GM12878 (cell line): Measurements from ENCODE around the gene CPEB1. TPM values are rescaled to one million over a fixed set of nuclear protein-coding genes. Genes with fewer than 3 reads are reported as not detected.
A peak's percentile ranks its signal among the peaks of the same experiment; 100 is the strongest.
"Not testable (repeated sequence)": the region's sequence is repeated elsewhere in the genome, so short reads cannot be mapped to it uniquely, and the experiment has no call there.

Experiments
- ATAC-seq: fragments of 200-7000 bp; cut with Tn5 transposase; 3 replicates; pipeline ENCODE4 v1.9.1; 2020; ENCODE audit warnings: mild to moderate bottlenecking, moderate library complexity
- BruUV-seq: library from RNA; stranded (reverse); fragments of 400-500 nt; replicated peaks from 2 replicates; lab custom pipeline; 2021; lab: Mats Ljungman, UMichigan
- CTCF ChIA-PET: fragments of 300-600 bp; sonication (Branson Sonifier 250); formaldehyde crosslinking; extraction: SDS; loops from one replicate; lab custom pipeline; 2021; ENCODE audit warnings: inconsistent platforms; lab: Yijun Ruan, JAX
- POLR2A ChIA-PET: fragments of 350-600 bp; formaldehyde crosslinking; extraction: SDS; loops from one replicate; lab custom pipeline; 2021; ENCODE audit warnings: inconsistent platforms; lab: Charles Lee
- RAD21 ChIA-PET: fragments of 300-600 bp; sonication (Branson Sonifier 250); formaldehyde crosslinking; loops from one replicate; lab custom pipeline; 2023; ENCODE audit warnings: antibody characterized with exemption; ENCODE audit not compliant: unreplicated experiment; lab: Charles Lee
- SMC1A ChIA-PET: fragments of 300-600 bp; sonication (Branson Sonifier 250); formaldehyde crosslinking; loops from one replicate; lab custom pipeline; 2023; ENCODE audit not compliant: unreplicated experiment, uncharacterized antibody; lab: Charles Lee
- DNase-seq: peaks from one replicate; pipeline ENCODE4 v3.0.0-alpha.2; 2011; ENCODE audit warnings: low read depth, low spot score
- FAIRE-seq: peaks from 3 replicates; lab custom pipeline; 2011; peaks lifted over from hg19 to GRCh38; lab: Jason Lieb, UNC
- H2AFZ ChIP-seq: 2 replicates; pipeline ENCODE4 v1.6.0; 2011; ENCODE audit warnings: low read depth, low read length, control low read depth; ENCODE audit not compliant: control insufficient read depth
- H3K27ac ChIP-seq: 2 replicates; pipeline ENCODE4 v1.5.1; 2011; ENCODE audit warnings: control low read depth; ENCODE audit not compliant: control insufficient read depth, insufficient read depth
- H3K27me3 ChIP-seq, 2 experiments: replicated peaks in 1 of 2; 2 replicates each; pipeline versions ENCODE4 v1.6.0 to v1.6.1; 2011; ENCODE audit warnings: low read length in 1 of 2; ENCODE audit not compliant: control insufficient read depth in 2 of 2, insufficient read depth in 2 of 2
- H3K36me3 ChIP-seq, 2 experiments: 2 replicates each; pipeline ENCODE4 v1.5.1; 2011; ENCODE audit warnings: low read length in 1 of 2; ENCODE audit not compliant: control insufficient read depth in 2 of 2, insufficient read depth in 2 of 2
- H3K4me1 ChIP-seq: 2 replicates; pipeline ENCODE4 v1.6.1; 2011; ENCODE audit warnings: mild to moderate bottlenecking, low read length, moderate library complexity, mixed read lengths; ENCODE audit not compliant: control insufficient read depth, insufficient read depth
- H3K4me2 ChIP-seq: 2 replicates; pipeline ENCODE4 v1.6.0; 2011; ENCODE audit warnings: control low read depth; ENCODE audit not compliant: control insufficient read depth, insufficient read depth
- H3K4me3 ChIP-seq: fragments of 200-600 bp; sonication (generic); 2 replicates; pipeline ENCODE4 v1.5.1; 2016
- H3K79me2 ChIP-seq: 2 replicates; pipeline ENCODE4 v1.6.0; 2011; ENCODE audit warnings: low read length; ENCODE audit not compliant: control insufficient read depth, insufficient read depth
- H3K9ac ChIP-seq: 2 replicates; pipeline ENCODE4 v1.8.0; 2011; ENCODE audit warnings: low read length, control low read depth, mixed read lengths; ENCODE audit not compliant: control insufficient read depth, insufficient read depth
- H3K9me3 ChIP-seq: replicated peaks from 3 replicates; pipeline ENCODE4 v1.5.1; 2011; ENCODE audit warnings: mild to moderate bottlenecking, low read length; ENCODE audit not compliant: control insufficient read depth, insufficient read depth
- H4K20me1 ChIP-seq: 2 replicates; pipeline ENCODE4 v1.6.0; 2011; ENCODE audit not compliant: control insufficient read depth, insufficient read depth
- ASH2L ChIP-seq: fragments of 300-600, 200-600 bp; sonication (generic); IDR thresholded peaks from 2 replicates; pipeline ENCODE4 v1.6.1; 2017; ENCODE audit warnings: low read depth, mild to moderate bottlenecking, borderline replicate concordance
- CEBPB ChIP-seq, 2 experiments: fragments of 150-350 bp in 1 of 2; IDR thresholded peaks; 2 replicates each; pipeline ENCODE4 v1.6.1; 2012 to 2014; ENCODE audit warnings: low read depth in 2 of 2, low read length in 2 of 2, borderline replicate concordance in 1 of 2, inconsistent platforms in 1 of 2
- CHD4 ChIP-seq: fragments of 200-600 bp; sonication (generic); IDR thresholded peaks from 2 replicates; pipeline ENCODE4 v1.6.1; 2016; ENCODE audit warnings: mild to moderate bottlenecking
- ESRRA ChIP-seq: IDR thresholded peaks from 2 replicates; pipeline ENCODE4 v1.6.1; 2012; ENCODE audit warnings: mild to moderate bottlenecking, low read length, improper control_type of control experiment
- HDGF ChIP-seq: fragments of 450-650 bp; IDR thresholded peaks from 2 replicates; pipeline ENCODE4 v1.6.1; 2016; ENCODE audit warnings: antibody characterized with exemption
- SIX5 ChIP-seq: IDR thresholded peaks from 2 replicates; pipeline ENCODE4 v1.6.1; 2011; ENCODE audit warnings: mild to moderate bottlenecking, low read depth, low read length, moderate library complexity; ENCODE audit not compliant: severe bottlenecking
- SMARCA5 ChIP-seq: fragments of 450-650 bp; IDR thresholded peaks from 2 replicates; pipeline ENCODE4 v1.6.1; 2017; ENCODE audit warnings: mild to moderate bottlenecking
- SREBF2 ChIP-seq: IDR thresholded peaks from 2 replicates; pipeline ENCODE4 v1.6.1; 2012; ENCODE audit warnings: mild to moderate bottlenecking, low read length
- TARDBP ChIP-seq: IDR thresholded peaks from 2 replicates; pipeline ENCODE4 v1.6.1; 2016; ENCODE audit warnings: borderline replicate concordance
- YY1 ChIP-seq: IDR thresholded peaks from 2 replicates; pipeline ENCODE4 v1.6.1; 2011; ENCODE audit warnings: low read depth, mild to moderate bottlenecking, low read length
- ZNF217 ChIP-seq: fragments of 450-650 bp; IDR thresholded peaks from 2 replicates; pipeline ENCODE4 v1.6.1; 2017; ENCODE audit warnings: antibody characterized with exemption, mild to moderate bottlenecking
- WGBS: methylation state at CpG from one replicate; pipeline ENCODE4 v1.1.6; 2016; ENCODE audit warnings: low lambda C conversion rate; ENCODE audit not compliant: insufficient replicate concordance, insufficient coverage; ENCODE audit errors: missing lambda C conversion rate; 5-methylcytosine and 5-hydroxymethylcytosine counted together
- in situ Hi-C: fragments of 300-500 bp; cut with MboI; formaldehyde crosslinking; loops from 9 replicates; pipeline ENCODE4 v1.14.3; 2018; ENCODE audit warnings: mixed read lengths
- intact Hi-C: fragments of 100-400 bp; cut with micrococcal nuclease; formaldehyde crosslinking; loops from one replicate; pipeline ENCODE4 v1.14.2; 2022; ENCODE audit not compliant: unreplicated experiment
- polyA plus RNA-seq, 11 experiments: library from polyadenylated mRNA; depleted of rRNA in 4 of 11; unstranded in 6 of 11; stranded (reverse) in 5 of 11; fragments of >200 nt; fragmentation: Nextera tagmentation in 4 of 11; fragmentation: Illumina TruSeq in 1 of 11; extraction: Ambion mirVana in 4 of 11; extraction: Trizol in 1 of 11; gene quantifications; 1 replicate in 1 of 11; 2 replicates in 10 of 11; pipeline versions ENCODE4 v1.2.1 to v1.2.3, GENCODE V29; 2011 to 2016; ENCODE audit warnings: inconsistent platforms in 2 of 11, missing spikeins in 2 of 11, low read depth in 1 of 11
- total RNA-seq, 4 experiments: library from RNA; depleted of rRNA in 3 of 4; stranded (reverse); fragments of >200 nt in 3 of 4; fragmentation: Illumina TruSeq in 1 of 4; extraction: Trizol in 1 of 4; gene quantifications; 2 replicates each; pipeline versions ENCODE4 v1.2.1 to v1.2.3, GENCODE V29; 2013 to 2021
- TF ChIP-seq, protein P1 (sequence below): fragments of 450-650 bp; IDR thresholded peaks from 2 replicates; pipeline ENCODE4 v1.6.1; 2017; ENCODE audit warnings: low read depth, mild to moderate bottlenecking, moderate library complexity
- TF ChIP-seq, protein P2 (sequence below): IDR thresholded peaks from 2 replicates; pipeline ENCODE4 v1.6.1; 2012; ENCODE audit warnings: low read depth, low read length, improper control_type of control experiment
- TF ChIP-seq, protein P3 (sequence below): fragments of 450-650 bp; IDR thresholded peaks from 2 replicates; pipeline ENCODE4 v1.6.1; 2018; ENCODE audit warnings: borderline replicate concordance, mild to moderate bottlenecking; ENCODE audit not compliant: partially characterized antibody

Gene CPEB1
- total and polyA plus RNA-seq, 10 of the 15 experiments (the other 5 are each of a cell fraction or from before 2014, with no cell fraction given): 0.05 to 1.1 (median 0.46) TPM

DNA sequence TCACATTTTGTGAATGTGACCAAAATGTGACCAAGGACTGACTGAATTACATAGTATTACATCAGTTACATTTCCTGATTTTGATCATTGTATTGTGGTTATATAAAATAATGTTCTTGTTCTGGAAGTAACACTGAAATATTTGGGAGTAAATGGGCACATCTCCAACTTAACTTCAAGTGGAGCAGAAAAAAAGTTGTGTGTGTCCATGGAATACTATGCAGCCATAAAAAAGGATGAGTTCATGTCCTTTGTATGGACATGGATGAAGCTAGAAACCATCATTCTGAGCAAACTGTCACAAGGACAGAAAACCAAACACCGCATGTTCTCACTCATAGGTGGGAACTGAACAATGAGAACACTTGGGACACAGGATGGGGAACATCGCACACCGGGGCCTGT is 112.7 kb downstream of the CPEB1 start:
- 97% methylated on average over 3 of the region's 3 CpGs for WGBS
- BruUV-seq, ATAC-seq, FAIRE-seq, in situ Hi-C loops, H3K27ac ChIP-seq, H3K4me3 ChIP-seq, RAD21 ChIA-PET, DNase-seq, H3K27me3 ChIP-seq, H3K4me2 ChIP-seq: not testable (repeated sequence)
- intact Hi-C loops: loop anchor here (10.0 kb wide), 2 partner anchors 300 to 670 kb away; partner anchors contain the start of gene HDGFL3
- H3K36me3 ChIP-seq: peaks cover 27 to 44% of the 10 kb centered on the region in 2 experiments
- TF ChIP-seq ZNF217 (0 out of 2 replicates have a peak, but pooled peaks have one; percentile 33), SMARCA5 (peak; percentile 62; the same call in 1 of the 2 replicates)
- TF ChIP-seq, all 136 proteins: peak for 2; not testable (repeated sequence) for 134
- SMC1A ChIA-PET, H3K9me3 ChIP-seq, H2AFZ ChIP-seq, H3K9ac ChIP-seq, POLR2A ChIA-PET, CTCF ChIA-PET: not testable (repeated sequence)
- Histone ChIP-seq H3K79me2 (peaks cover 34% of the 10 kb centered on the region), H3K4me1 (peaks cover 10% of the 10 kb centered on the region), H4K20me1 (peaks cover 14% of the 10 kb centered on the region)

DNA sequence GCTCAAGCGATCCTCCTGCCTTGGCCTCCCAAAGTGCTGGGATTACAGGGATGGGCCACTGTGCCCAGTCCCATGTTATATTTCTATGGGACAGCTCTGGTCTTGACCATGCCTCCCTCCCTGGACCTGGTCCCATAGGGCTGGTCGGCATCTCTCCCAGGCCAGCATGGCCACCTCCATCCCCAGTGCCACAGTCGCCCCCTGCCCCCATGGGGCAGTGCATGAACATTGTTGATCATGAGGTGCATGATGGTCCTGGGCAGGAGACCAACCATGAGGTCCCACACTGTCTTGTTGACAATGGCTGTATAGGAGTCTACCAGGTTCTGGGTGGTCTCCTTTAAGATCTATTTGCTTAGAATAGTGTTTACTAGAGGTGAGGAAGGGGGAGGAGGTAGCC is 113.4 kb downstream of the CPEB1 start:
- intact Hi-C loops (loop anchor here (10.0 kb wide), 2 partner anchors 301 to 671 kb away; partner anchors contain the start of gene HDGFL3), in situ Hi-C loops (no loop called here)
- CTCF ChIA-PET: no interaction called here
- H3K27ac ChIP-seq: no peak overlapping the region
- H3K4me1 ChIP-seq: peaks cover 10% of the 10 kb centered on the region
- no peak overlapping the region for H3K9ac ChIP-seq
- H3K4me3 ChIP-seq: no peak overlapping the region
- DNase-seq: no peak
- SMC1A ChIA-PET: no interaction called here
- H3K27me3 ChIP-seq: no peaks in the 10 kb centered on the region
- POLR2A ChIA-PET: no interaction called here
- peaks cover 28% of the 10 kb centered on the region for H3K79me2 ChIP-seq
- H3K9me3 ChIP-seq: no peaks in the 10 kb centered on the region
- FAIRE-seq: no peak
- peaks cover 14% of the 10 kb centered on the region for H4K20me1 ChIP-seq
- no peak for ATAC-seq
- RAD21 ChIA-PET: no interaction called here
- H3K4me2 ChIP-seq: no peak overlapping the region
- no TSS peak for BruUV-seq
- no peak overlapping the region for H2AFZ ChIP-seq
- WGBS: 64% methylated on average over 3 of the region's 3 CpGs
- H3K36me3 ChIP-seq: peaks cover 27 to 43% of the 10 kb centered on the region in 2 experiments
- TF ChIP-seq CHD4 (no peak), YY1 (no peak), CEBPB (IDR thresholded peaks at IDR 0.05; ENCODE audit: borderline replicate concordance in 1 of 2, low read depth in 2 of 2, low read length in 2 of 2) (no peak), TARDBP (no peak), HDGF (no peak), SREBF2 (no peak), SIX5 (no peak), ESRRA (no peak), ASH2L (no peak)
- TF ChIP-seq, protein P1, sequence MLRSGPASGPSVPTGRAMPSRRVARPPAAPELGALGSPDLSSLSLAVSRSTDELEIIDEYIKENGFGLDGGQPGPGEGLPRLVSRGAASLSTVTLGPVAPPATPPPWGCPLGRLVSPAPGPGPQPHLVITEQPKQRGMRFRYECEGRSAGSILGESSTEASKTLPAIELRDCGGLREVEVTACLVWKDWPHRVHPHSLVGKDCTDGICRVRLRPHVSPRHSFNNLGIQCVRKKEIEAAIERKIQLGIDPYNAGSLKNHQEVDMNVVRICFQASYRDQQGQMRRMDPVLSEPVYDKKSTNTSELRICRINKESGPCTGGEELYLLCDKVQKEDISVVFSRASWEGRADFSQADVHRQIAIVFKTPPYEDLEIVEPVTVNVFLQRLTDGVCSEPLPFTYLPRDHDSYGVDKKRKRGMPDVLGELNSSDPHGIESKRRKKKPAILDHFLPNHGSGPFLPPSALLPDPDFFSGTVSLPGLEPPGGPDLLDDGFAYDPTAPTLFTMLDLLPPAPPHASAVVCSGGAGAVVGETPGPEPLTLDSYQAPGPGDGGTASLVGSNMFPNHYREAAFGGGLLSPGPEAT: no peak
- TF ChIP-seq, protein P2, sequence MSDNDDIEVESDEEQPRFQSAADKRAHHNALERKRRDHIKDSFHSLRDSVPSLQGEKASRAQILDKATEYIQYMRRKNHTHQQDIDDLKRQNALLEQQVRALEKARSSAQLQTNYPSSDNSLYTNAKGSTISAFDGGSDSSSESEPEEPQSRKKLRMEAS: no peak
- TF ChIP-seq, protein P3, sequence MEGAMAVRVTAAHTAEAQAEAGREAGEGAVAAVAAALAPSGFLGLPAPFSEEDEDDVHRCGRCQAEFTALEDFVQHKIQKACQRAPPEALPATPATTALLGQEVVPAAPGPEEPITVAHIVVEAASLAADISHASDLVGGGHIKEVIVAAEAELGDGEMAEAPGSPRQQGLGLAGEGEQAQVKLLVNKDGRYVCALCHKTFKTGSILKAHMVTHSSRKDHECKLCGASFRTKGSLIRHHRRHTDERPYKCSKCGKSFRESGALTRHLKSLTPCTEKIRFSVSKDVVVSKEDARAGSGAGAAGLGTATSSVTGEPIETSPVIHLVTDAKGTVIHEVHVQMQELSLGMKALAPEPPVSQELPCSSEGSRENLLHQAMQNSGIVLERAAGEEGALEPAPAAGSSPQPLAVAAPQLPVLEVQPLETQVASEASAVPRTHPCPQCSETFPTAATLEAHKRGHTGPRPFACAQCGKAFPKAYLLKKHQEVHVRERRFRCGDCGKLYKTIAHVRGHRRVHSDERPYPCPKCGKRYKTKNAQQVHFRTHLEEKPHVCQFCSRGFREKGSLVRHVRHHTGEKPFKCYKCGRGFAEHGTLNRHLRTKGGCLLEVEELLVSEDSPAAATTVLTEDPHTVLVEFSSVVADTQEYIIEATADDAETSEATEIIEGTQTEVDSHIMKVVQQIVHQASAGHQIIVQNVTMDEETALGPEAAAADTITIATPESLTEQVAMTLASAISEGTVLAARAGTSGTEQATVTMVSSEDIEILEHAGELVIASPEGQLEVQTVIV: no peak
